ENCODE measurements around the gene IGSF22.
A peak's percentile ranks its signal among the peaks of the same experiment; 100 is the strongest.
"Not testable (repeated sequence)": the region's sequence is repeated elsewhere in the genome, so short reads cannot be mapped to it uniquely, and the experiment has no call there.

Gene IGSF22

GRCh38 chr11:18709414-18709813 lies 16.6 kb downstream of the IGSF22 start:
- DNase-seq, result no peak

DNA sequence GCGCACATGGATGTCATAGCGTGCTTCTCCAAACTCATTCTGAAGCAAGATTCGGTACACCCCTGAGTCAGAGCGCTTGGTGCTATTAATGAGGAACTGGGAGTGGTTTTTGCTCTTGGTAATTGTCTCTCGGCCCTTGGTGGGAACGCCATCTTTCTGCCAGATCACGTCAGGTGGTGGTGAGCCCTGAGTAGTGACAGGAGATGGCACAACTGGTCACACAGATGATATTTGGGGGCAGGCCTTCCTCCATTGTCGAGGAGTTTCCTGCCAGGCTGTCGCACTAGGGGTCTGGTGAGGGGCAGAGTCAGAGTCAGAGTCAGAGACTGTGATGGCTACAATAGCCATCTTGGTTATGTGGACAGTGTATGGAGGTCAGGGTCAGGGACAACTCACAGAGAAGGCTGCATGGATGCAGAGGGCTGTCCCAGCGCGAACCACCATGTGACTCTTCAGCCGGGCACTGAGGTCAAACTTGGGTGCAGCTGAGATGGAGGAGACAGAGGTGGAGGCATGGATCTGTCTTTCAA lies 18.1 kb downstream of the IGSF22 start:
- no peak for DNase-seq

DNA sequence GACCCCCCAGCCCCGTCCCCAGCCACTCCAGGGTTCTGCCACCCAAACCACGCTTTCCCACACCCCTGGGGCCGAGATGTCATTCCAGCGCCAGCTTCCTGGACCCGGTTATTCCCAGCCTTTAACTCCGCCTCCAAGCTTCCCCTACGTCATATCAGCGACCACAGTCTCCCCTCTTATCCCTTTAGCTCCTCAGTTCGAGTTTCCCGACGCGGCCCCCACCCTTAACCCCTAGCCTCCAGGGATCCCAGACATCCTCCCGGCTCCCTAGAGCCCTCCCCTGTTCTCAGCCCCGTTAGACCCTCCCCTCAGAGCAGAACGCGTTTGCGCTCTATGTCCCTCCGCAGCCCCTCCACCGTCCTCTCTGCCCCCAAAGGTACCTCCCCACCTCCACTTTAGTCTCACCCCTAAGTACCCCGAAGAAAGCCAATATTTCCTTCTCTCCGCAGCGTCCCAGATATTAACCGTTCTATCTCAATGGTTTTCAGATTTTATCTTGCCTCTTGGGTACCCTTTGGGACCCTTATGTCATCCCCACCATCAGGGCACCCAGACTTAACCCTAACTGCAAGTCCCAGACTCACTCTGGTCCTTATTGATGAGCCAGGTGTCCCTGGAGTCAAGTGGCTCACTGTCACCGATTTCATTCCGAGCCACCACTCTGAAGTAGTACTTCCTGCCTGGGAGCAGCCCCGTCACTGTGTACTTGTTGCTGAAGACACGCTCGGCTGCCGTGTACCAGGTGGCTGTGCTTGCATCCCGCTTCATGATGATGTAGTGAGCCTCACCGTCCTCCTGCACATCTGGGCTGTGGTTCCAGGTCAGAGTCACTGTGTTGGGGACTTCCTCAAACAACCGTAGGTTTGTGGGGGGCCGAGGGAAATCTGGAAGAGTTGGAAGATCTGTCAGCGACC lies 19.4 kb downstream of the IGSF22 start:
- DNase-seq, result peak; percentile 66 to 73

DNA sequence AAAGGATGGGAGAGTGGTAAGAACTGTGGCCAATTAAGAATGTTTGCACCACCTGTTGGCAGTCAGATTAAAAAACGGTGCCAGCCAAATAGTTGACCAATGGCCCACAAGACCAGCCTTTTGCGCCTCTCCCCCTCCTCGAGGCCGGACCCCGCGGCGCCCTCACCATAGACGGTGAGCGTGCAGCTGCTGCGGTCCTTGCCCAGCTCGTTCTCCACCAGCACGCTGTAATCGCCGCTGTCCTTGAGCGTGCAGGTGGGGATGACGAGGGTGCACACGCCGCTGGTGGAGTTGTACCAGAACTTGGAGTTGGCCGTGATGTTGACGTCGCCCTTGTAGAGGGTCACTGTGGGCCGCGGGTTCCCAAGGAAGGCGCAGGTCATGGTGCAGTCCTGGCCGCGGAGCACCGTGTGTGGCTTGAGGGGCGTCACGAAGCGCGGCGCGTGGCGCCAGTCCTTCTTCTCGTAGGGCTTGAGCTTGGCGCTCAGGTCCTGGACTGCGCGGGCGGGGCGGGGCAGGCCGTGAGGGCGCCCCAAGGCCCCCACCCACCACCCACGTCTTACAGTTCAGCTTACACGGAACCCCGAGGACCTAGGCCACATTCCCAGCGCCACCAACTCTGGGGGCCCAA lies 20.2 kb downstream of the IGSF22 start:
- peak; percentile 24 to 41 for DNase-seq

DNA sequence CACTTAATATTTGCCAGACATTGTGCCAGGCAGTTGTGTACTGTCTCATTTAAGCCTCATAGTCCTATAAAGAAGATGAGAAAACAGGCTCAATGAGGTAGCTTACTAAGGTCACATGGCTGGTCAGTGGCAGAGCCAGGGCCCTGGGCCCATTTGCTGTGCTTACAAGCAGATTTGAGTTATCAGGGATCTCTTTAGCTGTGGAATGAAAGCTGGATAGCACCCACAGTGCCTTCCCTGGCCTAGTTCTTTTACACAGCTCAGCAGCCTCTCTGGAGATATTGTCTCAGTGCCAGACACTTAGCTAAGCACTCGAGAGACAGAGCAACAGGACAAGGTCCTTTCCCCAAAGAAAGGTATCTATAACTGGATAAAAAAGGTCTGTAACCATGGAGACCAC lies 21.3 kb downstream of the IGSF22 start:
- no peak for DNase-seq

DNA sequence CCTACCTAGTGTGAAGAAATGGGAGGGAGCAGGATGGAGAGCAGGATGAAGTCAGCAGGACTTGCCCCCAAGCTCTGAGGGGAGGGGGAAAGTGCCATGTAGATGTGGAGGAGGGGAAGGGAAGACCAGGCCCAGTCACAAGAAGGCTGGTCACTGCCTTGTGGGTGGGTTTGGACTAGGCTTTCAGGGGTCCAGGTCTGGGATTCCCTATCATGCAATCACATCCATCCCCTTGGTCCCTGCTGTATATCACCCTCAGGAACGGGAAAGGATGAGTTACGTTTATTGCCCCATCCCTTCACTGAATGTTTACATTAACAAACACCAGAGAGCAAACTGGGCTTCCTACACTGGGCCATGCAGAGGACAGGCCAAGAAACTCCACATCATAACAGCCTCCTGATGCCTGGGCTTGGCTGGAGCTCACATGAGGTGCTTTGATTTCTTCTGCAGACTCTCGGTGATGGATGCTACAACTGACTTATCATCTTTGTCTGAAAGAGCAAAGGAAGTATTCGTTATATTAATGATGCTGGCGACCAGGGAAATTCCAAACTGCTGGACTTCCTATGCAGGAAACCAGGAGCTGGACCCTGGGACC lies 21.8 kb downstream of the IGSF22 start:
- DNase-seq, result no peak

DNA sequence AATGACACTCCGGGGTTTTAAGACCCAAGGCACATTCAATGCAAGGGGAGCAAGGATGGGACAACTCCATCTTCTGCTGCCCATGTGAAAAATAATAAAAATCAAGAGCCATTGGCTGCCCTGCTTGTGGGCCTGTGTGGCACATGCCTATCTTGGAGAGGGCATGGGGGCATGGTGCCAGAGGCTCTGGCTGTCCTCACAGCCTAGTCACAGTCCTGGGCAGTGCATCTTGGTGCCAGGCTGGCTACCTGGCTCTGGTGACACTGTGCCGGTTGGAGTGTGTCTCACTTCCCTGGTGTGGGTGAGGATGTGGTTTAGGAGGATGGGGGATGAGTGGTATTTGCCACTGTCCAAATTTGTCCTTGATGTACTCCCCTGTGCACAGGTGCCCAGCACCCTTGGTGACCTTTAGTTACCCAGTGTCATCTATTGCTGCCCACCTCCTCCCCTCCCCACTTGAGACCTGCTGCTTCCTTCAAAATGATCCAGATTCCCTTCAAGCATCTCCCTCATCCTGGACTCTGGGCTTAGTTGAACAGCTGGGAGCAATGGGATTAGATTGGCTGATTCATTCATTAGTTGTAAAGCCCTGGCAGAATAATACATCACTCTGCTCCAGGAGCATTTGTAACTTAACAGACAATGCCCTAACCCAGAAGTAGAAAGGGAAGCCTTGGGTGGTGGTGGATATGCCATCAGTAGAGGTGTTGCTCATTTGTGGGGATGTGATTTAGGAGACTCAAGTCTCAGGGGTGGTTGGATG lies 22.8 kb downstream of the IGSF22 start:
- no peak for DNase-seq

GRCh38 chr11:18701614-18702216 lies 24.3 kb downstream of the IGSF22 start:
- no peak for DNase-seq

DNA sequence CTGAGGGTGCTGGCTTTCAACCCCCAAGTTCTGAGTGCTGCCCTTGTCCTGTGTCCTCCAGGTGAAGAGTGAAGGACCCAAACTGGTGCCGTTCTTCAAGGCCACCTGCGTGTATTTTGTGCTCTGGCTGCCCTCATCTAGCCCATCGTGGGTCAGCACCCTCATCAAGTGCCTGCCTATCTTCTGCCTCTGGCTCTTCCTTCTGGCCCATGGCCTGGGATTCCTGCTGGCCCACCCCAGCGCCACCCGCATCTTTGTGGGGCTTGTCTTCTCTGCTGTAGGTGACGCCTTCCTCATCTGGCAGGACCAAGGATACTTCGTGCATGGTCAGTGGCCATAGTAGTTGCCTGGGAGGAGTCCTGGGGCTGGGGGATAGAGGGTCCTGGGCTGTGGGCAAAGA lies 25.1 kb downstream of the IGSF22 start:
- DNase-seq, result no peak

GRCh38 chr11:18700375-18700774 lies 25.6 kb downstream of the IGSF22 start:
- no peak for DNase-seq

- no peak for DNase-seq
These were observed 26.1 kb downstream of the IGSF22 start for GRCh38 chr11:18699848-18700261.

- DNase-seq, result no peak
These were observed 26.8 kb downstream of the IGSF22 start for GRCh38 chr11:18699269-18699596.

DNA sequence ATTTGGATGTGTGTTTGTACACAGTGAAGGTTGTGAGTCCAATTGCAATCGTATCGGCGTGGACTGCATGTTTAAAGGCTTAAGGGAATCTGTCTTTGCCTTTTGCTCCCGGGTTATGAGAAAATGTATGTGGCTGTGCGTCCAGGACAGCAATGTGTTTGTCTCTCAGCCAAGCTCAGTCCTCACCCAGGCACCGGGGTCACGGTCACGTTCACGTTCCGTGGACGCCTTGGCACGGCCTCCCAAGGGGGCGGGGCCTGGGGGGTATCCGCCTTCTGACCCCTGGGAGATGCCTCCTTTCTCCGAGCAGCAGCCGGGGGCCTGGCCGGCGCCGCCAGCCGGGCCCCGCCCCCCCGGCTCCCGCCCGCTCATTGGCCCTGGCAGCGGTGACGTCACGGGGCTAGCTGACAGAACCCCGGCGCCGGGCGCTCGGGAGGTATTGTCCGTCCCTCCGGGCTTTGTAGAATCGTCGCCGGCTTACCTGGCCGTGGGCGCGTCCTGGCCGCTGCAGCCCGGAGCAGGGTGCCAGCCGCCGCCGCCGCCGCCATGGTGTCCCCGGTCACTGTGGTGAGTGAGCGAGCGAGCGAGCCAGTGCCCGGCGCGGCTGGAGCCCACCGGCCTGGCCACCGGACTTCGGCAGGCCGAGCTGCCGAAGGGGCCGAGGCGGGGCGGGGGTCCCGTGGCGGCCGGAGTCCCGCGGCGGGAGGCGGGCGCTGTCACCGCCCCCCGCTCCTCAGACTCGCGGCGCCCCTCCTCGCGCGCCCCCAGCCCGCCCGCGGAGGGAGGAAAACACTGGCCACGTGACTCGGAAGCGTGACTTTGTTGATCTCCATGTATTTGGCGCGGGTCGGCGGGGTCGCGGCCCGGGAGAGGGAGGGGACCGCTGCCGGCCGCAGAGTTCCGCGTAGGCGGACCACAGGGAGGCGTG lies 27.4 kb downstream of the IGSF22 start, which contains the start of gene TMEM86A:
Gene TMEM86A (plus strand): TSS at position 439 of the 928 bp plus-strand sequence. CDS start 108 bp downstream, at position 547.
- DNase-seq, result peak; percentile 95

- no peak for DNase-seq
These were observed 28.4 kb downstream of the IGSF22 start for GRCh38 chr11:18697576-18697975.

DNA sequence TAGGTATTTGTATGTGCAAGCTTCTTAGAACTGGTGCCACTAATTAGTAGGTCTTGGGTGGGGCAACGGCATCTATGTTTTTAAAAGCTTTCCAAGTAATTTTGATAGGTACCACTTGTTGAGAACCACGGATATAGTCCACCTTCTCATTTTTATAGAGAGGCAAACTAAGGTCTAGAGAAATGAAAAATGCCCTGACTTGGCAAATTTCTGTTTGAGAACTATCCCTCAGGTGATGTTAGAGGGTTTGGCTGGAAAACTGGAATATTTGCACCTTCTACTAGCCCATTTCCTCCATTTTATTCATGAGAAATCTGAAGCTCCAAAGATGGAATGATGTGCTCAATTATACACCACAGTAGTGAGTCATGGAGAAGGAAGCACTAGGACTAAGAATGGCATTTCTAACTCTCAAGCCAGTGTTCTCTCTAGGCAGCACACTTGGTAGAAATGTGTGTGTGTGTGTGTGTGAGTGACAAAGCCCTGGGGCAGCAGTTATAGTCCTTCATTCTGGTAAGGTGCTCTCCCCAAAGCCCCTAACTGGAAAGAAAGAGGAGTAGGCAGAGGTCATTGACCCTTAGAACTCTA lies 29.3 kb downstream of the IGSF22 start:
- DNase-seq, result no peak

GRCh38 chr11:18692941-18693760 lies 32.8 kb downstream of the IGSF22 start:
- no peak for DNase-seq

DNA sequence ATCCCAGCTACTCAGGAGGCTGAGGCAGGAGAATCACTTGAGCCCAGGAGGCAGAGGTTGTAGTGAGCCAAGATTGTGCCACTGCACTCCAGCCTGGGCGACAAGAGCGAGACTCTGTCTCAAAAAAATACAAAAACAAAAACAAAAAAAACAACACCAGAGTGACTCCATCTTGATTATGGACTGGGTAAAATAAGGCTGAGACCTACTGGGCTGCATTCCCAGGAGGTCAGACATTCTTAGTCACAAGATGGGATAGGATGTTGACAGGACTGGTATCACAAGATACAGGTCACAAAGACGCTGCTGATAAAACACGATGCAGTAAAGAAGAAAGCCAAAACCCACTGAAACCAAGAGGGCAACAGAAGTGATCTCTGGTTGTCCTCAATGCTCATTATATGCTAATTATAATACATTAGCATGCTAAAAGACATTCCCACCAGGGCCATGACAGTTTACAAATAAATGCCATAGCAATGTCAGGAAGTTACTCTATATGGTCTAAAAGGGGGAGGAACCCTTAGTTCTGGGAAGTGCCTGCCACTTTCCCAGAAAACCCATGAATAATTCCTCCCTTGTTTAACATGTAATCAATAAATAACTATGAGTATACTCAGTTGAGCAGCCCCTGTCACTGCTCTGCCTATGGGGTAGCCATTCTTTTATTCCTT lies 34.4 kb downstream of the IGSF22 start:
- not testable (repeated sequence) for DNase-seq

- no peak for DNase-seq
These were observed 41.7 kb downstream of the IGSF22 start for GRCh38 chr11:18684267-18684666.

DNA sequence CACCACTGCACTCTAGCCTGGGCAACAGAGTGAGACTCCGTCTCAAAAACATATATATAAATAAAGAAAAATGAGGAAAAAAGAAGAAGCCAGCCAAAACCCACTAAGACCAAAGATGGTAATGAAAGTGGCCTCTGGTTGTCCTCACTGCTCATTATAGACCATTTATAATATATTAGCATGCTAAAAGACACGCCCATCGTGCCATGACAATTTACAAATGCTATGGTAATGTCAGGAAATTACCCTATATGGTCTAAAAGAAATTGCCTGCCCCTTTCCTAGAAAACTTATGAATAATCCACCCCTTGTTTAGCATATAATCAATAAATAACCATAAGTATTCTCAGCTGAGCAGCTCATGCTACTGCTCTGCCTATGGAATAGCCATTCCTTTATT lies 43.5 kb downstream of the IGSF22 start:
- DNase-seq, result no peak
